Measurements from ENCODE around the gene VASH2.
"Not testable (repeated sequence)": the region's sequence is repeated elsewhere in the genome, so short reads cannot be mapped to it uniquely, and the experiment has no call there.

The VASH2 gene

GRCh38 chr1:212950243-212951125 lies at the start of gene VASH2:
Gene VASH2 (plus strand): TSS chr1:212950541. CDS start chr1:212951543, 1,002 bp downstream.
- no peak for DNase-seq (ENCODE audit: low read depth)

GRCh38 chr1:212901290-212901689 lies 49.1 kb upstream of the VASH2 start:
- no peak for DNase-seq (ENCODE audit: low read depth)

GRCh38 chr1:212902054-212902453 lies 48.3 kb upstream of the VASH2 start:
- DNase-seq (ENCODE audit: low read depth): no peak

- DNase-seq (ENCODE audit: low read depth): no peak
Observed at GRCh38 chr1:212903664-212904063, 46.7 kb upstream of the VASH2 start.

GRCh38 chr1:212908071-212908470 lies 42.3 kb upstream of the VASH2 start:
- not testable (repeated sequence) for DNase-seq (ENCODE audit: low read depth)

- no peak for DNase-seq (ENCODE audit: low read depth)
Observed at GRCh38 chr1:212908971-212909370, 41.4 kb upstream of the VASH2 start.

GRCh38 chr1:212909652-212910063 lies 40.7 kb upstream of the VASH2 start:
- DNase-seq (ENCODE audit: low read depth): no peak

- DNase-seq (ENCODE audit: low read depth): not testable (repeated sequence)
Observed at GRCh38 chr1:212910213-212910612, 40.1 kb upstream of the VASH2 start.

GRCh38 chr1:212913638-212914037 lies 36.7 kb upstream of the VASH2 start:
- not testable (repeated sequence) for DNase-seq (ENCODE audit: low read depth)

- DNase-seq (ENCODE audit: low read depth): not testable (repeated sequence)
Observed at GRCh38 chr1:212914110-212914509, 36.2 kb upstream of the VASH2 start.

GRCh38 chr1:212914789-212915188 lies 35.6 kb upstream of the VASH2 start:
- no peak for DNase-seq (ENCODE audit: low read depth)

- DNase-seq (ENCODE audit: low read depth): no peak
Observed at GRCh38 chr1:212915245-212916091, 34.9 kb upstream of the VASH2 start.

- DNase-seq (ENCODE audit: low read depth): no peak
Observed at GRCh38 chr1:212916481-212917133, 33.7 kb upstream of the VASH2 start.

- DNase-seq (ENCODE audit: low read depth): no peak
Observed at GRCh38 chr1:212917134-212917485, 33.2 kb upstream of the VASH2 start.

GRCh38 chr1:212917858-212918257 lies 32.5 kb upstream of the VASH2 start:
- no peak for DNase-seq (ENCODE audit: low read depth)

- DNase-seq (ENCODE audit: low read depth): no peak
Observed at GRCh38 chr1:212918824-212919223, 31.5 kb upstream of the VASH2 start.

GRCh38 chr1:212920246-212920645 lies 30.1 kb upstream of the VASH2 start:
- no peak for DNase-seq (ENCODE audit: low read depth)

GRCh38 chr1:212920896-212921295 lies 29.4 kb upstream of the VASH2 start:
- no peak for DNase-seq (ENCODE audit: low read depth)

- DNase-seq (ENCODE audit: low read depth): no peak
Observed at GRCh38 chr1:212922016-212922415, 28.3 kb upstream of the VASH2 start.

- no peak for DNase-seq (ENCODE audit: low read depth)
Observed at GRCh38 chr1:212926372-212926771, 24.0 kb upstream of the VASH2 start.

- no peak for DNase-seq (ENCODE audit: low read depth)
Observed at GRCh38 chr1:212928323-212929291, 21.7 kb upstream of the VASH2 start.

Measured in GM04503 (cell line).